Ishikawa (cell line): Measurements from ENCODE around the gene ARHGEF6.

Source experiments
- CEBPB ChIP-seq: IDR thresholded peaks from 2 replicates; pipeline ENCODE4 v1.6.1; 2012
- CREB1 ChIP-seq: IDR thresholded peaks from 2 replicates; pipeline ENCODE4 v1.6.1; 2012; ENCODE audit warnings: low read depth
- EGR1 ChIP-seq: IDR thresholded peaks from 2 replicates; pipeline ENCODE4 v1.6.1; 2012
- EP300 ChIP-seq: IDR thresholded peaks from 2 replicates; pipeline ENCODE4 v1.6.1; 2012; ENCODE audit warnings: borderline replicate concordance
- FOXM1 ChIP-seq: IDR thresholded peaks from 2 replicates; pipeline ENCODE4 v1.6.1; 2012; ENCODE audit warnings: low read depth, borderline replicate concordance
- NFIC ChIP-seq: IDR thresholded peaks from 2 replicates; pipeline ENCODE4 v1.6.1; 2012
- RAD21 ChIP-seq: IDR thresholded peaks from 2 replicates; pipeline ENCODE4 v1.6.1; 2012; ENCODE audit warnings: low read depth
- REST ChIP-seq: IDR thresholded peaks from 2 replicates; pipeline ENCODE4 v1.6.1; 2012; ENCODE audit warnings: low read depth, mild to moderate bottlenecking
- TAF1 ChIP-seq: IDR thresholded peaks from 2 replicates; pipeline ENCODE4 v1.6.1; 2012; ENCODE audit warnings: low read depth, mild to moderate bottlenecking
- TCF12 ChIP-seq: IDR thresholded peaks from 2 replicates; pipeline ENCODE4 v1.6.1; 2012; ENCODE audit warnings: low read depth
- TEAD4 ChIP-seq: IDR thresholded peaks from 2 replicates; pipeline ENCODE4 v1.6.1; 2012
- USF1 ChIP-seq: IDR thresholded peaks from 2 replicates; pipeline ENCODE4 v1.6.1; 2012
- YY1 ChIP-seq: IDR thresholded peaks from 2 replicates; pipeline ENCODE4 v1.6.1; 2012; ENCODE audit warnings: low read depth
- ZBTB7A ChIP-seq: IDR thresholded peaks from 2 replicates; pipeline ENCODE4 v1.6.1; 2012; ENCODE audit warnings: low read depth
- TF ChIP-seq, protein P1 (sequence below): IDR thresholded peaks from 2 replicates; pipeline ENCODE4 v1.6.1; 2012

Gene ARHGEF6

DNA sequence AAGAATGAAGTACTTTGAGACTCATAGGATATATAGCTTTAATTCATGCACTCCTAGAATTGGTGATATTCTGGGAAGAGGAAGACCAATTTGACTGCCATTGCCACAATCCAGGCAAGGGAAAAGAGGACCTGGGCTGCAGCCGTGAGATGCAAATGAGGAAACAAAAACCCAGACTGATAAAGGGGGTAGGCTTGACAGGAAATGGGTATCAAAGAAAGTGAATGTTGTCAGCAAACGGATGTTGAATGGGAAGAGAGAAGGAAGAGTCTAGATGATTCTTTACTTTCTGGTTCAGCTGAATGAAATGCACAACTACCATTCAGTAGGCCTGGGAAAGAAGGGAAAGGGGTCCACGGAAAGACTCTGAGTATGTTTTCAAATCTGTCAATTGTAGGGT lies 17.1 kb upstream of the ARHGEF6 start:
- no peak for TF ChIP-seq TCF12
- TF ChIP-seq RAD21, result no peak
- TF ChIP-seq USF1, result no peak
- no peak for TF ChIP-seq TAF1
- TF ChIP-seq EGR1, result no peak
- no peak for TF ChIP-seq NFIC
- no peak for TF ChIP-seq EP300
- TF ChIP-seq, protein P1, sequence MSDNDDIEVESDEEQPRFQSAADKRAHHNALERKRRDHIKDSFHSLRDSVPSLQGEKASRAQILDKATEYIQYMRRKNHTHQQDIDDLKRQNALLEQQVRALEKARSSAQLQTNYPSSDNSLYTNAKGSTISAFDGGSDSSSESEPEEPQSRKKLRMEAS, result no peak
- no peak for TF ChIP-seq CEBPB
- TF ChIP-seq TEAD4, result no peak
- no peak for TF ChIP-seq FOXM1
- no peak for TF ChIP-seq YY1
- TF ChIP-seq REST, result no peak
- TF ChIP-seq CREB1, result no peak
- no peak for TF ChIP-seq ZBTB7A

GRCh38 chrX:136794080-136794479 lies 13.3 kb upstream of the ARHGEF6 start:
- no peak for TF ChIP-seq NFIC
- no peak for TF ChIP-seq USF1

DNA sequence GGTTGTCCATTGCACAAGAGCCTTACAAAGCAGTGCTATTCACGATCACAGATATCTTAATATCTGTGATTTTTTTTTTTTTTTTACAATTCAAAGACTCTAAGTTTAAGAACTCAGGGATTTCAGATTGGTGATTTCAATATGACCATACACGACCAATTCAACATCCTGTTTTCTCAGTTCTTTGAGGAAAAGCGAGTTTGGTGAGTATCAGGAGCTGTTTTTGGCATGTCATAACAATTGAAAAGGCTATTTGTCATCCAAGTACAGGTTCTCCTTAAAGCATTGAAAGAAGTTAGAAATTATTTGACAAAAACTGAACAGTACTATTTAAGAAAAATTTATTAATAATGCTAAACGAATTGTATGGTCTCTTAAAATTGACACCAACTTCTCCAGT lies 9.1 kb upstream of the ARHGEF6 start:
- TF ChIP-seq USF1 (no peak), ZBTB7A (no peak), NFIC (no peak), TCF12 (no peak), FOXM1 (no peak), CEBPB (no peak), CREB1 (no peak), EGR1 (no peak), EP300 (no peak)

DNA sequence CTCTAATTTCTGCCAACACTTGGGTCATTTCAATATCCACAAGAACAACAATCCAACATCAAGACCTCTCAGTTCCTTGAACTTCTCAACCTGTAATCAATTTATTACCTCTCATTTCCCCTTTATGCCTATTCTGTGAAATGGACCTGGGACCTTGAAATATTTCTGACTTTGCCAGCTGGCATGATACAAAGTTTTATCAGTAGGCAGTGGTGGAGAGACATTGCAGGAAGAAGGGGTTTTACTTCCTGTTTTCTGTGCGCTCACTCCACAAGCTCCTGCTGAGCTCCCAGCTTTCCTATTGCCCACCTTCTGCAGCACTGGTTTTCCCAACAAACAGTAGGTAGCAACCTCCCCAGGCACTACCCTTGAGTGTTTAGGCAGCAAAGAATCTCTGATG lies 3.5 kb upstream of the ARHGEF6 start:
- TF ChIP-seq YY1 (no peak), CREB1 (no peak), EGR1 (no peak), TCF12 (no peak), CEBPB (no peak), FOXM1 (no peak)
- TF ChIP-seq, protein P1, result no peak

- no peak for TF ChIP-seq RAD21
- TF ChIP-seq, protein P1, result no peak
- TF ChIP-seq CREB1, result no peak
- no peak for TF ChIP-seq NFIC
Measured at GRCh38 chrX:136783159-136783558, 2.4 kb upstream of the ARHGEF6 start.

DNA sequence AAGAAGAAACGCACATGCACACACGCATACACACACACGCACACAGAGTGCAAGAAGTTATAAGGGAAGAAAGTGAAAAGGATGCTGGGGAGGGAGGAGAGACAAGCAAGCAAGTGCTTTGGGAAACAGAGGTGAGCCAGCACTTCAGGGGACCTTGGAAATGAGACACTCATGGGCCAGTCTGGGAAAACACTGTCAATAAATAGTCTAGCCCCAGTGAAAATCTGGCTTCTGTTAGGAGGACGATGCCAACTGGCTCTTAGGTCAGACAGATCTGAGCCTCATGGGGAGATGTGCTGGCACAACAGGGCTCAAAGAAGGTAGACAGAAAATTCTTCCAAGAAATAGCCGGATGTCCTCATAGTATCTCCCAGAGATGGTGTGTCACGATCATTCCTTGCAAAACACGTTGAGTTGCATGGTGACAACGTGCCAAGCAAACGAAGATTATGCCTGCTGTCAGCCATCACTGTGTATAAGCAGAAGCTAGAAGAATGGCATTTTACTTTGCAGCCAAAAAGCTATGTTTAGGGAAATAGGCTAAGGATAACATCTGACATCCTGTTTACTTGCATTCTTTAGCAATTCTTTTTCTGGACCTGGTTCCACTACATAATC lies 557 bp upstream of the ARHGEF6 start:
- no peak for TF ChIP-seq USF1

DNA sequence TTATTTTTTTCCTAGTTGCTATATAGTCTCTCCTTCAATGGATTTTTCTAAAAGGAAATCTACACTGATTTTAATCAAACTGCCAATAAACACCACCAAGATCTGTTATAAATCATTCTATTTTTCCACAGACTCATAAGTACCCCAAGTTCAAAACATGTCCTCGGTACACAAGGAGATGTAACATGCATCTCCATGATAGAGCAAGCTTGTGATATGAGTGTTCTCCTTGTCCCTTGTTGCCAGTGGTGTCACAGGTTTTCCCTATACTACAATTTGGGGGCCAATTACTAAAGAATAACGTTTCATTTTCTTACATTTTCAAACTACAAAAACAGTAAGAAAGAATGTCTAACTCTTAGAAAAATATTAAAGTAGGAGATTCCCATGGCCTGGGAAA lies 491 bp downstream of the ARHGEF6 start:
- TF ChIP-seq RAD21 (no peak), TCF12 (no peak), NFIC (no peak), TEAD4 (no peak), ZBTB7A (no peak), FOXM1 (no peak), EP300 (no peak), CREB1 (no peak), TAF1 (no peak), USF1 (no peak), CEBPB (no peak), REST (no peak), EGR1 (no peak), YY1 (no peak)
- TF ChIP-seq, protein P1, result no peak
